HL-60/S4 treated with retinoic acid at 250 ng/mL for 4 days and 3 days (cell line): ENCODE measurements around the gene CSAG3.

Source experiments
- in situ Hi-C: fragments of 300-500 bp; cut with MboI; formaldehyde crosslinking; loops from 2 replicates; pipeline ENCODE4 v1.7.0; 2022; ENCODE audit warnings: low sequenced_read_pairs

CSAG3 gene

DNA sequence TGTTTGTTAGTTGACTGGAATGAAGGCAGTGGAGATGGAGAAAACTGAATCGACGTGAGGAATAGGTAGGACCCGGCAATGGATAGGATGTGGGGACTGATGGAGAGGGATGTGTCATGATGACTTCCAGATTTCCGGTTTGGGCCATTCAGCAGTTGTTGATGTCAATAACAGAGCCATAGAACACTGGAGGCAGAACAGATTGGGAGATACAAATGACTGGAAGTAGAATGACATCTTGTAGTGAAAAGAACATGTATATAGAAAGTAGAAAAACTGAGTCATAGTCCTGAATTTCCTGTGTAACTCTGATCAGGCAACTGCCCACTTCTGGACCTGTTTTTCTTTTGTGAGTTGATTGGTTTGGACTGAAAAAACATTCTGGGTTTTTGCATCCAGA lies 47.0 kb downstream of the CSAG3 start:
- in situ Hi-C loops, result no loop called here
